ENCODE data around the gene DLG2. TPM values are rescaled to one million over a fixed set of nuclear protein-coding genes. Genes with fewer than 3 reads are reported as not detected.

DLG2 gene
- total and polyA plus RNA-seq, 2 donors (not counting 3 experiments of a cell fraction or from before 2014, with no cell fraction given): 0.15 to 1.1 TPM

- TF ChIP-seq, protein P1, sequence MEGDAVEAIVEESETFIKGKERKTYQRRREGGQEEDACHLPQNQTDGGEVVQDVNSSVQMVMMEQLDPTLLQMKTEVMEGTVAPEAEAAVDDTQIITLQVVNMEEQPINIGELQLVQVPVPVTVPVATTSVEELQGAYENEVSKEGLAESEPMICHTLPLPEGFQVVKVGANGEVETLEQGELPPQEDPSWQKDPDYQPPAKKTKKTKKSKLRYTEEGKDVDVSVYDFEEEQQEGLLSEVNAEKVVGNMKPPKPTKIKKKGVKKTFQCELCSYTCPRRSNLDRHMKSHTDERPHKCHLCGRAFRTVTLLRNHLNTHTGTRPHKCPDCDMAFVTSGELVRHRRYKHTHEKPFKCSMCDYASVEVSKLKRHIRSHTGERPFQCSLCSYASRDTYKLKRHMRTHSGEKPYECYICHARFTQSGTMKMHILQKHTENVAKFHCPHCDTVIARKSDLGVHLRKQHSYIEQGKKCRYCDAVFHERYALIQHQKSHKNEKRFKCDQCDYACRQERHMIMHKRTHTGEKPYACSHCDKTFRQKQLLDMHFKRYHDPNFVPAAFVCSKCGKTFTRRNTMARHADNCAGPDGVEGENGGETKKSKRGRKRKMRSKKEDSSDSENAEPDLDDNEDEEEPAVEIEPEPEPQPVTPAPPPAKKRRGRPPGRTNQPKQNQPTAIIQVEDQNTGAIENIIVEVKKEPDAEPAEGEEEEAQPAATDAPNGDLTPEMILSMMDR (IDR thresholded peaks at IDR 0.05; ENCODE audit: extremely low read depth in 1 of 2, insufficient read depth in 1 of 2, low read depth in 1 of 2, low read length in 2 of 2): no peak
- TF ChIP-seq EZH2 (IDR thresholded peaks at IDR 0.05; ENCODE audit: borderline replicate concordance, low read depth, low read length, severe bottlenecking) (no peak), MYC (IDR thresholded peaks at IDR 0.05; ENCODE audit: low read depth, low read length) (no peak)
- no peak for FAIRE-seq
- Histone ChIP-seq H3K79me2 (ENCODE audit: control insufficient read depth, insufficient read depth, low read length) (no peaks in the 10 kb centered on the region), H4K20me1 (replicated peaks; ENCODE audit: control insufficient read depth, extremely low read depth, insufficient read depth, low read length) (no peaks in the 10 kb centered on the region), H3K9me3 (replicated peaks; ENCODE audit: control insufficient read depth, insufficient read depth, low read length) (peaks cover 4% of the 10 kb centered on the region), H3K9me1 (replicated peaks; ENCODE audit: control insufficient read depth, extremely low read depth, insufficient read depth, low read length) (no peaks in the 10 kb centered on the region), H3K4me1 (ENCODE audit: control insufficient read depth, extremely low read depth, insufficient read depth, low read length) (no peaks in the 10 kb centered on the region), H3K27ac (ENCODE audit: insufficient read depth, low read depth, low read length) (no peak overlapping the region), H3K36me3 (ENCODE audit: control insufficient read depth in 2 of 2, extremely low read depth in 1 of 2, insufficient read depth in 2 of 2, low read length in 2 of 2) (no peaks in the 10 kb centered on the region), H3K27me3 (ENCODE audit: control insufficient read depth in 2 of 2, insufficient read depth in 2 of 2, low read length in 2 of 2) (no peaks in the 10 kb centered on the region), H3K4me2 (ENCODE audit: insufficient read depth, low read length) (no peak overlapping the region), H3K9ac (replicated peaks; ENCODE audit: extremely low read depth, insufficient read depth, low read length) (no peak overlapping the region), H3K4me3 (replicated peaks in 1 of 3; ENCODE audit: insufficient read depth in 1 of 3, low read depth in 1 of 3, low read length in 3 of 3) (no peak overlapping the region), H2AFZ (ENCODE audit: low read depth, low read length) (no peak overlapping the region)
- no peak for DNase-seq (ENCODE audit: low read depth, low spot score)
- BruUV-seq (replicated peaks): no TSS peak
- POLR2A ChIA-PET: no interaction called here
- CTCF ChIA-PET: no interaction called here
- dilution Hi-C loops (cut with MboI; ENCODE audit: extremely low pct_ligation_motif_present, low sequenced_read_pairs): no loop called here
- intact Hi-C loops (cut with micrococcal nuclease): no loop called here
Measured at GRCh38 chr11:84923489-84923888, 703.7 kb downstream of the DLG2 start.

- TF ChIP-seq POLR2A (IDR thresholded peaks at IDR 0.05; ENCODE audit: low read depth, low read length) (no peak), EZH2 (IDR thresholded peaks at IDR 0.05; ENCODE audit: borderline replicate concordance, low read depth, low read length, severe bottlenecking) (no peak), JUN (IDR thresholded peaks at IDR 0.05; ENCODE audit: borderline replicate concordance, insufficient read depth, insufficient read length, low read depth) (no peak), FOS (IDR thresholded peaks at IDR 0.05; ENCODE audit: borderline replicate concordance, insufficient read depth, low read length) (no peak), GATA2 (IDR thresholded peaks at IDR 0.05; ENCODE audit: insufficient read depth, insufficient read length, low read depth, low read length) (no peak), MYC (IDR thresholded peaks at IDR 0.05; ENCODE audit: low read depth, low read length) (no peak), MAX (IDR thresholded peaks at IDR 0.05; ENCODE audit: insufficient read depth, insufficient read length) (no peak), POLR2AphosphoS5 (IDR thresholded peaks at IDR 0.05; ENCODE audit: insufficient read depth, low read depth, low read length) (no peak)
- TF ChIP-seq, protein P1 (IDR thresholded peaks at IDR 0.05; ENCODE audit: extremely low read depth in 1 of 2, insufficient read depth in 1 of 2, low read depth in 1 of 2, low read length in 2 of 2): no peak
- FAIRE-seq (no peak), DNase-seq (ENCODE audit: low read depth, low spot score) (no peak)
- no peak overlapping the region for H3K4me2 ChIP-seq (ENCODE audit: insufficient read depth, low read length)
- CTCF ChIA-PET: no interaction called here
- intact Hi-C loops (cut with micrococcal nuclease): no loop called here
- H3K27me3 ChIP-seq (ENCODE audit: control insufficient read depth in 2 of 2, insufficient read depth in 2 of 2, low read length in 2 of 2): no peaks in the 10 kb centered on the region
- BruUV-seq (replicated peaks): no TSS peak
- H3K9ac ChIP-seq (replicated peaks; ENCODE audit: extremely low read depth, insufficient read depth, low read length): no peak overlapping the region
- no peaks in the 10 kb centered on the region for H3K4me1 ChIP-seq (ENCODE audit: control insufficient read depth, extremely low read depth, insufficient read depth, low read length)
- no peaks in the 10 kb centered on the region for H4K20me1 ChIP-seq (replicated peaks; ENCODE audit: control insufficient read depth, extremely low read depth, insufficient read depth, low read length)
- no peaks in the 10 kb centered on the region for H3K79me2 ChIP-seq (ENCODE audit: control insufficient read depth, insufficient read depth, low read length)
- H2AFZ ChIP-seq (ENCODE audit: low read depth, low read length): no peak overlapping the region
- H3K9me3 ChIP-seq (replicated peaks; ENCODE audit: control insufficient read depth, insufficient read depth, low read length): peaks cover 4% of the 10 kb centered on the region
- no peaks in the 10 kb centered on the region for H3K9me1 ChIP-seq (replicated peaks; ENCODE audit: control insufficient read depth, extremely low read depth, insufficient read depth, low read length)
- dilution Hi-C loops (cut with MboI; ENCODE audit: extremely low pct_ligation_motif_present, low sequenced_read_pairs): no loop called here
- H3K4me3 ChIP-seq (replicated peaks in 1 of 3; ENCODE audit: insufficient read depth in 1 of 3, low read depth in 1 of 3, low read length in 3 of 3): no peak overlapping the region
- H3K36me3 ChIP-seq (ENCODE audit: control insufficient read depth in 2 of 2, extremely low read depth in 1 of 2, insufficient read depth in 2 of 2, low read length in 2 of 2): no peaks in the 10 kb centered on the region
- H3K27ac ChIP-seq (ENCODE audit: insufficient read depth, low read depth, low read length): no peak overlapping the region
- POLR2A ChIA-PET: no interaction called here
Measured at GRCh38 chr11:84922836-84923235, 704.3 kb downstream of the DLG2 start.
